GM21528 (cell line): Measurements from ENCODE around the gene ATL2.
"Not testable (repeated sequence)": the region's sequence is repeated elsewhere in the genome, so short reads cannot be mapped to it uniquely, and the experiment has no call there.

Experiments used
- ATAC-seq: cut with Tn5 transposase; IDR thresholded peaks from one replicate; pipeline ENCODE4 v1.9.1; 2021; ENCODE audit warnings: mild to moderate bottlenecking, moderate library complexity; ENCODE audit not compliant: unreplicated experiment, low FRiP score

The ATL2 gene

GRCh38 chr2:38278117-38278438, 99.0 kb downstream of the ATL2 start:
- ATAC-seq, result not testable (repeated sequence)

- no peak for ATAC-seq
These were observed 99.6 kb downstream of the ATL2 start for GRCh38 chr2:38277245-38278116.

DNA sequence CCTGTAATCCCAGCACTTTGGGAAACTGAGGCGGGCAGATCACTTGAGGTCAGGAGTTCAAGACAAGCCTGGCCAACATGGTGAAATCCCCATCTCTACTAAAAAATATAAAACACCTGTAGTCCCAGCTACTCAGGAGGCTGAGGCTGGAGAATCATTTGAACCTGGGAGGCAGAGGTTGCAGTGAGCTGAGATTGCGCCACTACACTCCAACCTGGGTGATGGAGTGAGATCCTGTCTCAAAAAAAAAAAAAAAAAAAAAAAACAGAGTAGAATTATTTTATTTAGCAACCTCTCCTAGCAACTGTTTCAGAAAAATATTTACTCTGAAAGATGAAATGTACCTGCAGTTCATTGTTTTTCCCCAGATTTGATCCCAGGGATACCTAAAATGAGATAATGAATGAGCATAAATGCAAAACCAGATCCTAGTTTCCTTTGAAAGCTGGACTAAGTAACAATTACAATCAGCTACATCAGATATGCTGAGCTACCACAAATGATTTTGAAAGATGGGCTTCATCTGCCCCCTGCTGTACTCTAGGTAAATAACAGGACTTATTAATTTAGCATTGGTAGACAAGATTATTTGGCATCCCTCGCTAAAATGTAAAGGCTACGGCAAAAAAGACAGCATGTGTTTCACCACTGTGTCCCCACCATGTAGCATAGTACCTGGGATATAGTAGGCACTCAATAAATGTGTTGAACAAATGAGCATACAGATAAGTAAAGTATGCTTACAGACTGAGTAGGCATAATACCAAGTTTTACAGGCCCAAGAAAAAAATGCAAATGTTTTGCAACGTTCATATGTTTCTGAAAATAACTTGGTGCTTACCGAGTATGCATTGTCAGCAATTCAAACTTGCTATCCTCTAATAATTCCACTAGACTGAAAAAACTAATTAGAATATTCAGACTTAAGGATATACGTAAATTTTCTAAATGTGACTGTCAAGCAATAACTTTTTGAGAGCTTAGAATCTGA, 102.5 kb downstream of the ATL2 start:
- ATAC-seq, result no peak

- ATAC-seq, result no peak
These were observed 105.4 kb downstream of the ATL2 start for GRCh38 chr2:38271697-38272096.

DNA sequence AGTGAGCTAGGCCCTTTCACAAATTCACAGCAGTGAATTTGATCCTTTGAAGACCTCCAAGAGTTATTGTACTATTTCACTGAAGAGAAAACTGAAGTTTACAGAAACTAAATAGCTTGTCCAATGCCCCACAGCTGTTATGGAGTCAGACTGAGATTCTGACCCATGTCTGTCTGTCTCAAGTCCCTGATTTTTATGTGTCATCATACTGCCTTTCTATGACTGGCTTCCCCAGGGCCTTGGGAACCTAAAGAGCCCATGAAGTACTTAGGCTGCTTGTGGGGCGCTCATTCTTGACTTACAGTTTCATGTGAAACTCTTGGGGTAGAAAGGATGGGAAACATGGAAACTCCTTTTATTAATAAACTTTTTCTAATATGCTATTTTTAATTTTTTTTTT, 107.7 kb downstream of the ATL2 start:
- ATAC-seq, result no peak

- no peak for ATAC-seq
These were observed 108.3 kb downstream of the ATL2 start for GRCh38 chr2:38268691-38269327.

GRCh38 chr2:38268001-38268400, 109.1 kb downstream of the ATL2 start:
- ATAC-seq, result no peak

DNA sequence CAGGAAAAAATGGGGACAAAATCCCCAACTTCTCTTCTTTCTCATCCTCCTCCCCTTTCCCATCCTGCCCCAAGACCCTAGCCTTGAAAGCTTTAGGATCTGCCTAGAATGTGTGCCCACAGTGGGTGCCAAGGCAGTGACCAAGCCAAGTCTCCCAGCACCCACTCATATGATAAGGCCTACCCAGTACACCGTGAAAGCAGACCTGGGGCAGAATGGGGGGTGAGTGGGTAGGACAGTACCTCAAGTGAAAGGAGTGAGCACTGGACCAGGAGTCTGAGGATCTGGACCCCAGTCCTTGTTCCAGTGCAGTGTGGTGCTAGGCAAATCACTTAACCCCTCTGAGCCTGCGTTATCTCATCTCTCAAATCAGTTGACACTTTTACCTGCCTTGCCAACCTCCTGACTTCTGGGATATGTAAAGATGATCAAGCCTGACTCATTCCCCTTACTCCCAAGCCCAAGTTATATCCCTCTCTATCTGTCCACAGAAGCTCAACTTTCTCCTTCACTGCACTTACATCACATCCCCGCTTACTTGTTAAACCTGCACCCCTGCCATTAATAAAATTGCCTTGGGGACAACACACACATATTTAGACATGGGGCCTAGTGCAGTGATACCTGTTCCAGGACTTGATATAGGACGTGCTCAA, 109.7 kb downstream of the ATL2 start:
- no peak for ATAC-seq

- no peak for ATAC-seq
These were observed 110.6 kb downstream of the ATL2 start for GRCh38 chr2:38266382-38267061.

DNA sequence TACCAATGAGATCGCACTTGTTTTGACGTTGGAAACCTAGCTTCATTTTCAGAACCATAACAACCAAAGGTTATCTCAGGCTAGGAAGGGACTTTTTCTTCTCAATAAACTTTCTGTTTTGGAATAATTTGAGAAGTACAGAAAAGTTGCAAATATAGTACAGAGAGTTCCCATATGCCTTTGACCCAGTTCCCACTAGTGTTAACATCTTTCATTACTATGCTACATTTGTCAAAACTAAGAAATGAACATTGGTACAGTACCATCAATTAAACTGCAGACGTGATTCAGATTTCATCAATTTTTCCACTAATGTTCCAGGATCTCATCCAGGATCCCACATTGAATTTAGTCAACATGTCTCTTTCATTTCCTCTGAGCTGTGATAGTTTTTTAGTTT, 111.6 kb downstream of the ATL2 start:
- ATAC-seq, result no peak

- ATAC-seq, result no peak
These were observed 112.5 kb downstream of the ATL2 start for GRCh38 chr2:38264396-38265221.

DNA sequence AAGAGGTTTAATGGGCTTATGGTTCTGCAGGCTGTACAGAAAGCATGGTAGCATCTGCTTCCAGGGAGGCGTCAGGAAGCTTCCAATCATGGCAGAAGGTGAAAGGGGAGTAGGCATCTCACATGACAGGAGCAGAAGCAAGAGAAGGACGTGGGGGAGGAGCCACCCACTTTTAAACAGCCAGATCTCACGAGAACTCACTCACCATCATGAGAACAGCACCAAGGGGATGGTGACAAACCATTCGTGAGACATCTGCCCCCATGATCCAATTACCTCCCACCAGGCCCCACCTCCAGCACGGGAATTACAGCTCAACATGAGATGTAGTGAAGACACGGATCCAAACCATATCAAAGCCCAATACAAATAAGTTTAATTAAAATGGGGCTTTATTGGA, 113.8 kb downstream of the ATL2 start:
- no peak for ATAC-seq

DNA sequence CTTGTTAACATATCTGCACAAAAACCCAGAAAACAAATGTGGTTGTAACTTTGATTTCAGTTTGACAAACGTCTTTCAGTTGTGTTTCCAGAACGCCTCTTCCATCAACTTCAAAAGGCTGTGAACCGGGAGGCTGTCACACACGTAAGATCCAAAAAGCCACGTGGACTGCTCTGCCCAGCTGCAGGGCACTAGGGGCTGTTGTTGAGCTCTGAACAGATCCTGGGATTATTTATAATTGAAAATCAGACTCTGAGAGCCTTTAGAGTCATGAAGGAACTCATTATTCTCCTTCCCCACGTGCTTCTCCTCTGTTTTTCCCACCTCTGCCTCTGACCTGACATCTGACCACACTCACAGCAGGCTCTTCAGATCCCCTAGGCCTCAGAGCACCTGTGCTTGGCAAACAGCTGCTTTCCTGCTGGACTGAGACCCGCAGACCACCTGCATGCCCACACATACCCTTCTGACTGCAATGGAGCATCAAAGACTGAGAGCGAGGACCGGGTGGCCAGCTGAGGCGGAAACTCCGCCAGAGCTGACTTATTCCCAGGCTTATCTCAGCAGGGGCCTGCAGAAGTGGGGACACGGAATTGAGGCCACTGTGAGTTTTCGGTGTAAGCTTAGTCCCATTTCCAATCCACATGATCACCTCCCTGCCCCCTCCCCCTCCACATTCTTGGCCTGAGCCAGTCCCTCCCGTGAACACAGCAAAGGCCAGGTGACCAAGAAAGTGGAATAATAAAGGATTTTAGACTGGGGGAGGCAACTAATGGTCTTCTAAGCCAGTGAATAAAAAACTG, 114.8 kb downstream of the ATL2 start:
- no peak for ATAC-seq

GRCh38 chr2:38261569-38262068, 115.5 kb downstream of the ATL2 start:
- no peak for ATAC-seq

GRCh38 chr2:38260972-38261371, 116.1 kb downstream of the ATL2 start:
- no peak for ATAC-seq

DNA sequence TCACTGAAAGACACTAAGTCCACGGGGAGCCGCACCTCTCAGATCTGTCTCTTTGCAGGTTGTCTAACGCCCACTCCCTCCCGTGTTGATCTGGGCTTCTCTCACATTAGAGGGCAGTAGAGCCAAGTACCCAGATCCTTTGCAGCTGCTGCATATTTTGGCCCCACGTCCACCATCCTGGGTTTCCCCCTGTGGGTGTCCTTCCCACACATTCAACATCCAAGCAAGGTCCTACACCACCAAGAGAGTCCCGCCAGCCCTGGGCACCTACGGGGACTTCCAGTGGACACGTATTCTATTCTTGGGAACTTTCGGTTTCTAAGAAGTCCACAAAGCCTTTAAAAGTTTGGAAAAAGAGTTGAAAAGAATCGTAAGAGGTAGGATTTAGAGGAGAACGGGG, 116.6 kb downstream of the ATL2 start:
- no peak for ATAC-seq

- no peak for ATAC-seq
These were observed 117.8 kb downstream of the ATL2 start for GRCh38 chr2:38259311-38259710.

- ATAC-seq, result not testable (repeated sequence)
These were observed 119.4 kb downstream of the ATL2 start for GRCh38 chr2:38257680-38258079.
